Coronary artery (tissue), 2 donors: ENCODE data around the gene ANKMY2.
"Not testable (repeated sequence)": the region's sequence is repeated elsewhere in the genome, so short reads cannot be mapped to it uniquely, and the experiment has no call there.

ENCODE experiments used
- DNase-seq: peaks from one replicate; pipeline ENCODE4 v3.0.0-alpha.2; 2017; ENCODE audit warnings: low spot score
- H3K27ac ChIP-seq, 2 donors: fragments of 200-600 bp; sonication (generic); one replicate each; pipeline ENCODE4 v1.5.1; 2016 to 2019
- H3K4me3 ChIP-seq: fragments of 200-600 bp; sonication (generic); 2 replicates; pipeline ENCODE4 v1.5.1; 2016; ENCODE audit warnings: mild to moderate bottlenecking, moderate library complexity
- CTCF ChIP-seq: fragments of 200-600 bp; sonication (generic); IDR thresholded peaks from one replicate; pipeline ENCODE4 v1.5.1; 2019; ENCODE audit warnings: antibody characterized with exemption

Gene ANKMY2

DNA sequence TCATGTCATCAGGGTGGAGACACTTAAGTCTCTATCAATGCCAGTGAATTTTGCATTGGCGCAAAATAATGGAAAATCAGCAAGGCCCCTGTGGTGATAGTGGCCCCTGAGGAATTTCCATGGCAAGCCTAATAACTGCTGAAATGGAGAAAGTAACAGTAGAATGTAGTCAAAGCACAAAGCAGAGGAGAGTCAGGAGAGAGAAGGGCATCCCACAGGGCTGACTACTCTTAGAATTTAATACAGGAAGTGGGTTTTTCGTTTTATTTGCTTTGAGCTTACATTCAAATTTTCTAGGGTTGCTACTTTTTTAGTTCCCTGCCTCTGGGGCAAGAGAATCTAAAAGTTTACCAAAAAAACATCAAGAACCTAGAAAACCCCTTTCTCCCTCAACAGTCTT, 39.4 kb upstream of the ANKMY2 start:
- no peak for TF ChIP-seq CTCF
- Histone ChIP-seq H3K27ac (no peak overlapping the region), H3K4me3 (no peak overlapping the region)
- DNase-seq = no peak

DNA sequence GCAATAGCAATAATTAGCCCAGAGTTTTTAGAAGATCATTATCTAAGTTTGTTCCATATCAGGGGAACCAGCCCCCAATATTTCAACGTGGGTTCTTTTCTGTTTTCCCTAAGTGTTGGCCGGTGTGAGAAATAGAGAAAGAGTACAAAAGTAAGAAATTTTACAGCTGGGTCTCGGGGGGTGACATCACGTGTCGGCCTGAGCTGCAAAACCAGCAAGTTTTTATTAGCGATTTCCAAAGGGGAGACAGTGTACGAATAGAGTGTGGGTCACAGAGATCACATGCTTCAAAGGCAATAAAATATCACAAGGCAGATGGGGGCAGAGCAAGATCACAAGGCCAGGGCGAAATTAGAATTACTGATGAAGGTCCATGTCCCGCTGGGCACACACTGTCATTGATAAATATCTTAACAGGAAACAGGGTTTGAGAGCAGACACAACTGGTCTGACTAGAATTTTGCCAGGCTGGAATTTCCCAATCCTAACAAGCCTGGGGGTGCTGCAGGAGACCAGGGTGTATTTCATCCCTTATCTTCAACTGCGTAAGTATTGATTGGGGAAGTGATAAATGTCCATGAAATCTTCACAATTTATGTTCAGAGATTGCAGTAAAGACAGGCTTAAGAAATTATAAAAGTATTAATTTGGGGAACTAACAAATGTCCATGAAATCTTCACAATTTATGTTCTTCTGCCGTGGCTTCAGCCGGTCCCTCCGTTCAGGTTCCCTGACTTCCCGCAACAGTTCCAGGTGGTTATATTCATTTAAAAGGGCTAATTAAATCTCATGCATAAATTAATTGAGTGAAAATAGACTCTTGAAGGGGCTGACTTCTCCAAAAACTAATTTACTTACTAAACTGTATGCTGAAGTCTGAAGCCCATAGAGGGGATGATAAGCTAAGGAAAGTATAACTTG, 33.4 kb upstream of the ANKMY2 start:
- not testable (repeated sequence) for H3K4me3 ChIP-seq, H3K27ac ChIP-seq, DNase-seq

DNA sequence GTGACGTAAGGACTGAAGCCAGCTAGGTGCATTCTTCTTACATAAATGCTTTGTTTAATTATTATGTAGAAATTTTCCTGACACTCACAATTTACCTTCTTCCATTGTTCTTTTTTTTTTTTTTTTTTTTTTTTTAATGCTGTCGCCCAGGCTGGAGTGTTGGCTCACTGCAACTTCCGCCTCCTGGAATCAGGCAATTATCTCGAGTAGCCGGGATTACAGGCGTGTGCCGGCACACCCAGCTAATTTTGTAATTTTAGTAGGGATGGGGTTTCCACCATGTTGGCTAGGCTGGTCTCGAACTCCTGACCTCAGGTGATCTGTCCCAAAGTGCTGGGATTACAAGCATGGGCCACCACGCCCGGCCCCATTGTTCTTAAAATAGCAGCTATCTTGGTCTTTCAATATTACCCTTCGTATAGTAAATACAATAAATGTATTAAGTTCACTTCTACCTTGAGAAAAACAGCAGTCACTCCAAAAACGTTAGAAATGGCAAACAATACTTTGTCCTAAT, 32.5 kb upstream of the ANKMY2 start:
- DNase-seq = no peak
- TF ChIP-seq CTCF = no peak
- Histone ChIP-seq H3K4me3 (no peak overlapping the region), H3K27ac (no peak overlapping the region)

- Histone ChIP-seq H3K4me3 (no peak overlapping the region), H3K27ac (no peak overlapping the region)
- no peak for DNase-seq
- TF ChIP-seq CTCF = no peak
Measured at GRCh38 chr7:16675277-16675676, 29.7 kb upstream of the ANKMY2 start.

- Histone ChIP-seq H3K4me3 (no peak overlapping the region), H3K27ac (no peak overlapping the region)
- TF ChIP-seq CTCF = no peak
- DNase-seq = no peak
Measured at GRCh38 chr7:16671811-16672210, 26.3 kb upstream of the ANKMY2 start.

DNA sequence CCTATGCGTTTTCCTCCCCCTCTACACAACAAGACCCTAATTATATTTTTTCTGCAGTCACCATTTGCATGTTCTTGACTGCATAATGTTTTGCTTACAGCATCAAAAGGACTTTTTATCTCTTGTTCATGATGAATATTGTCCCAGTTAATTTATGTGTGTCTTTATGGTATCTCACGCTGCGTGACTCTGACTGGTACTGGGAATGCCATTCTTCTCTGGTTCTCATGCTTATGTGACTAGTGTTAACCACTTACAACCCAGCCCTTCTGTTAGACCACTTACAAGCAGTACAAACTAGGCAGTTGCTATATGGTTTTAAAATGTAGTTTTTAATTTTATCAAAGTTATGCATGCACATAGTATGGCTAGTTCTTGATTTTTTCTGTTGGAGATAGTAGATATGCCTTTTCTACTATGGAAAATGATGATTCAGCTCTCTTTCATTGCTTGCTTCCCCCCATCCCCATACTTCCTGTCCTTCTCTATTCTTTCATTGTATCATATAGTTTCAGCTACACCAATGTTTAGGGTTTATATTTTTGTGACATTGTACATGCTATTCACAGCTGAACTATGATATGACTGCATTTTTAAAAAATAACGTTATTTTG, 25.3 kb upstream of the ANKMY2 start:
- H3K4me3 ChIP-seq = no peak overlapping the region
- no peak for DNase-seq
- H3K27ac ChIP-seq = no peak overlapping the region
- TF ChIP-seq CTCF = no peak

- TF ChIP-seq CTCF = no peak
- H3K27ac ChIP-seq = no peak overlapping the region
- no peak overlapping the region for H3K4me3 ChIP-seq
- no peak for DNase-seq
Measured at GRCh38 chr7:16670021-16670420, 24.5 kb upstream of the ANKMY2 start.
